ENCODE measurements around the gene HIGD2B.
"Not testable (repeated sequence)": the region's sequence is repeated elsewhere in the genome, so short reads cannot be mapped to it uniquely, and the experiment has no call there.

The HIGD2B gene

DNA sequence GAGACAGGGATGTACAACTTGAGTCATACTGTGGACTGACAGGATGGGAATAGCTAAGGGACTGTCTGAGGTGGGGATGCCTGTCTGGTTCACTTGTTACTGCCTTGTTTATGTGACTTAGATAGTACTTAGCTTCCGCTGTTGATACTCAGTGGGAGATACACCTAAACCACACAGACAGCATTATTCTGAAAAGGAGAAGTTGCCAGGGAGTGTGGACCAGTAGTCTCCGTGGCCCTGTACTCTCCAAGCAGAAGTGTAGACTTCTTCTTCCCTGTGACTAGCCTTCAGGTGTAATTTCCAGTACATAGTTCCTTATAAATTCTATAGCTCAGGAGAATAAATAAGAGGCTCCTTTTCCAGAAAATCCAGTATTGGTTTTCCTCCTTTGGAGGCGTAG is 5.1 kb downstream of the HIGD2B start:
- in situ Hi-C loops (cut with HindIII; ENCODE audit: low sequenced_read_pairs), result no loop called here

DNA sequence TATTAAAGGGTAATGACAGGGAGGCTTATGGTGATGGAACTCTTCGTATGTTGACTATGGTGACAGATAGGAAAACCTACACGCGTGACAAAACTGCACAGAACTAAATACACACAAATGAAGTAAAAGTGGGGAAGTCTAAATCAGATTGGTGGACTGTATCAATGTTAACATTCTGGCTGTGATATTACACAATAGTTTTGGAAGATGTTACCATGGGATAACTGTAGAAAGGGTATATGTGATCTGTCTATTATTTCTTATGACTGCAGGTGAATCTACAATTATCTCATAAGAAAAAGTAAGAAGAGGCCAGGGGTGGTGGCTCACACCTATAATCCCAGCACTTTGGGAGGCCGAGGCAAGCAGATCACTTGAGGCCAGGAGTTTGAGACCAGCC is 9.1 kb downstream of the HIGD2B start:
- in situ Hi-C loops (cut with HindIII; ENCODE audit: low sequenced_read_pairs), result no loop called here

DNA sequence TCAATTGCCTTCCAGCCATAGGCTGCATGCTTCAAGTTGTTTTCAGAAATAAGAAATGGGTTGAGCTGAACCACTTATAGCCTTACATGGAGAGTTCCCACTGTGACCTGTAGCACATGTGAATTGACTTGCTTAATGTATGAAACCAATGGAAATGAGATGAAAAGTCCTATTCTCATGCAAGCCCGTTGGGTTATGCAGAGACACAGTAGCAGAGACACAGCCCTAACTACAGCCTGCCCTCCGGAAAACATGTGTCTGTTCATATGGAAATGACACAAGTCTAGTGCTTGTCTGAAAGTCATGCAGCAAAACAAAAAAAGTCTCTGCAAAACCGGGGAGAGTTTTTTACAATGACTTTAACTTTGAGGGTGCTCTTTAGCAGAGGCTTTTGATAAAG is 14.5 kb downstream of the HIGD2B start:
- in situ Hi-C loops (cut with HindIII; ENCODE audit: low sequenced_read_pairs), result no loop called here

DNA sequence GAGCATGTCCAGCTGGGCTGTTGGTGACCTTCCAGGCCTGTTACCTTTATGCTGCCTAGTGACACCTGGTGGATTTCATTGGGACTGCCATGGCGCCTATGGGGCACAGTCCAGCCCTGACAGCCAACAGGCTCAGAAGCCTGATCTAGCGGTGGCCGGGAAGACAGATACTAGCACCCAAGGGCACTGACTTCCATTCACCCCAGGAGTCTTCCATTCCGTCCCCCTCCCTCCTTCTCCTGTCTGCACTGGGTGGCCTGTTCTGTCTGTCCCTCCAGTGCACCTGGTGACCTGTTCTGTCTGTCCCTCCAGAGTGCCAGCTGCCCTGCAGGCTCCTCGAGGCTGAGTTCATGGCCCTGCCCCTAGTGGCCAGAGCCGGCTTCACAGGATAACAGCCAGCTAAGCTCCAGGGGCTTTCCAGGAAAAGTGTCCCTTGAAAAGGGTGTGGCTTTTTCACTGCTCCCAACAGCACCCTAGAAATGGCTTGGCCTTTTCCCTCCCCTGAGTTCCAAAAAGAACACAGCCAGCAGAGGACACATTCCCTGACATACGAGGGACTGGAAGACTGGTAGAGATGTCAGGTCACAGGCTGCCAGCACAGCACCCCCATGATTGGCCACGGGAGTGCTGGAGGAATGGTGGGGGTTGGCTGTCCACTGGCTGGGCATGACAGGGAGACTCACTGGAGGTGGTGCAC is 15.2 kb downstream of the HIGD2B start:
- in situ Hi-C loops (cut with HindIII; ENCODE audit: low sequenced_read_pairs), result not testable (repeated sequence)

DNA sequence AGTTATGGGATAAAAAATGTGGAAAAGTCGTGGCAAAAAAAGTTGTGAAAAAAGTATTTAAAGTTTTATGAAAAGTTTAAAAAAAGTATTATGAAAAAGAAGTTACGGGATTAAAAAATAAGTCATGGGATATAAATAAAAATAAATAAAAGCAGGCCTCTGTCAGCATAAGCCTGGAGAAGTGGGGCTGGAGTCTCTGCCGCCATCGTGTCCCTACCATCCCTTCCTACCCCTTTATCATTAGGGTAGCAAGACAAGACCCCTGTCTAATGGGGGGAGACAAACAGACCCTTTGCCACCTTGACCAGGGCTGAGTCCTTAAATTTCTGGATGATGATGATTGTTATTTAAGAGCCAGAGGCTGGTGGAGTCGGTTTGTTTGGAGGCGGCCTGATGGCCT is 16.2 kb downstream of the HIGD2B start:
- in situ Hi-C loops (cut with HindIII; ENCODE audit: low sequenced_read_pairs), result not testable (repeated sequence)

DNA sequence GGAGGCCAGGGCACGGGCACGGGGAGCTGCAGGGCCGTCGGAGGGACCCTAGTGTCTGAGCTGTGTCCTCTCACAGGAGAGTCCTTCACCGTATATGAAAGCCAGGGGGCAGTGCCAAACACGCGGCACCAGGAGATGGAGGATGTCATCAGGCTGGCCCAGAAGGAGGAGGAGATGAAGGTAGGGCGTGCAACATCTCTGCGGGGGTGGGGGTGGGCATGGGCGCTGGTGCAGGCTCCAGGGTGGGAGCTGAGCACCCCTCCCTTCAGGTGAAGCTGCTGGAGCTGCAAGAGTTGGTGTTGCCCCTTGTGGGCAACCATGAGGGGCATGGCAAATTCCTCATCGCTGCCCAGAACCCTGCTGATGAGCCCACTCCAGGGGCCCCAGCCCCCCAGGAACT is 20.3 kb downstream of the HIGD2B start:
- in situ Hi-C loops (cut with HindIII; ENCODE audit: low sequenced_read_pairs), result not testable (repeated sequence)

DNA sequence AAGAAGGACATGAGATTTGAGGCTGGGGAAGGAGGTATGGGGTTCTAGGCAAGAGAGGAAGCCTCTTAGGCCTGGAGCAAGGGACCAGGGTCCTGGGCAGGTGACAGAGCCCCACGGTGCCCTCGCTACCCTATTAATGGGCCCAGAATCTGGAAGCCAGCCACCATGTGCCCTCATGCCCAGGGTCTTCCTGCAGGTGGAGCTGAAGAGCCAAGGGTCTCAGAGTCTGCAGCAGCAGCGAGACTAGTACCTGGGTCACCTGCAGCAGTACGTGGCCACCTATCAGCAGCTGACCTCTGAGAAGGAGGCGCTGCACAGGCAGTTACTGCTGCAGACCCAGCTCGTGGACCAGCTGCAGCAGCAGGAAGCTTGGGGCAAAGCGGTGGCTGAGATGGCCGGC is 22.1 kb downstream of the HIGD2B start:
- in situ Hi-C loops (cut with HindIII; ENCODE audit: low sequenced_read_pairs), result not testable (repeated sequence)

DNA sequence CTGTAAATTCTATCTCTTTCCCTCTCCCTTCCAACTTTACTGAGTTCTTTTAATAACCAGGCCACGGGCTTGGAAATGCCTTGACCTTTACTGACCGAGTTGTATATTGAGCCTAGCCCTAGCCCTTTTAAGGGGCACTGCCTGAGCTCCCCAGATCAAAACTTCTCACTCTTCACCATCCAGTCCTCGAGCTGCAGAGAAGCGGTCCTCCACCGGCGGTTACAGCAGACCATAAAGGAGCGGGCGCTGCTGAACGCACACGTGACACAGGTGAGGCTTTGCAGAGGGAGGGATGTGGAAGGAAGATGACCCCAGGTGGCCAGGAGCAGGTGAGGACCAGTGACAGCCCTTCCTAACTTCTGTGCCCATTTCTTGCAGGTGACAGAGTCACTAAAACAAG is 24.9 kb downstream of the HIGD2B start:
- in situ Hi-C loops (cut with HindIII; ENCODE audit: low sequenced_read_pairs), result not testable (repeated sequence)

DNA sequence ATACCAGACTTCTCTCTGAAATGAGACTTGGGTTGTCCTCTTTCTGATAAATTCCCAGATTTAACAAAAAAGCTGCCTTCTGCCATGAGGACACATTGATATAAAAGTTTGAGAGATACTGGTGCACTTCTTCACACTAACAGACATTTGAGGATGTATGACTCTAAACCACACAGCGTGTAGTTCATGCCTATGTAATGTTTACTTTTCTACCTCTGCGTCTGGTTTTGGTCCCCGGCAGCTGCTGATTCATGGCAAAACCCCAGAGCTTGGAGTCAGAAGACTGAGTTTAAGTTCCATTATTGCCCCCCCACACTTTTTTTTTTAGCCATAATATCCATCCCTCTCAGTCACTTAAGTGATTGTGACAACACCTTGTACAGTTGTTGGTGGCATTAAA is 30.0 kb downstream of the HIGD2B start:
- in situ Hi-C loops (cut with HindIII; ENCODE audit: low sequenced_read_pairs), result not testable (repeated sequence)

DNA sequence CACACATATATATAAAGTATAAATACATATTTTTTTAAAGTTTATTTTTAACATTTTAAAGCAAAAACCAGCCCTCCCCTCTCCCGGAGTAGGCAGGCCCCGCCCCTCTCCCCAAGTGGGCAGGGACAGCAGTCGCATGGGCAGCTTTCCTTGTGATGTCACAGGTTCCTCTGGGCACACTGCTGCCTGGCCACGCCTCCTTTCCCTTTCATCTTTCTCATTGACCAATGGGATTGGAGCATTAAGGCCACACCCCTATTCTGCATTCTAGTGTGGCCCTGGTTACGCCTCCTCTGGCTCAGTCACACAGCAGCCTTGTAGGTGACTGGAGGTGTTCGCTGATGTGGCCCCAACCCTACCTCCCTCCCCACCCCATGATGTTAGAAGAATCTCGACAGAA is 31.6 kb downstream of the HIGD2B start, which contains the start of gene GOLGA6B:
GOLGA6B (plus strand) TSS at position 301 of the 400 bp plus-strand sequence; CDS start at position 342, 41 bp downstream.
- in situ Hi-C loops (cut with HindIII; ENCODE audit: low sequenced_read_pairs), result not testable (repeated sequence)

DNA sequence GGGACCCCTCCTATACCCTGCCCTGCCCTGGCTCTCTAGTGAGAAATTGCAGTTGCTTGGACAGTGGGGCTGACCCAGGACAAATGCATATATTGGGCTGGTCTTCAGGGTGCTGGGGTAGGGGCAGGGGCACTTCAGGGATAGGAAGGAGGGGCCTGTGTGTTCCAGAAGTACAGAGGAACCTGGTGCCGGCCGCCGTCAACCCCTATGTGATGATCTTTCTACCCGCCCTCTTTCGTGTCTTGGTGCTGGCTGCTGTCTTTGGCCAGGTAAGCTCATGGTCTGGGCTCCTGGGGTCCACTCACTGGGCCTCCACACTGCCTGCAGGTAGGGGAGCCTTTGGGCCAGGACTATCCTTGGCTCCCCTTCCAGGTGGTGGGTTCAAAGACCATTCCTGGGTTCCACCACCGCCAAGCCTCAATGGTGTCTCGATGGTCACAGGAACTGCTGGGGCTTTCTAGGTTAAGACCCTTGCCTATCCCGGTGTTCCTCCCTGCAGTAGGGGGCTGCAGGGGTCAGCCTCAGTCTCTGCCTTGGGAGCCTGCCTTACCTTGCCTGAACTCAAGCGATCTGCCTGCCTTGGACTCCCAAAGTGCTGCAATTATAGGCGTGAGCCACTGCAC is 37.2 kb downstream of the HIGD2B start:
- in situ Hi-C loops (cut with HindIII; ENCODE audit: low sequenced_read_pairs), result not testable (repeated sequence)

DNA sequence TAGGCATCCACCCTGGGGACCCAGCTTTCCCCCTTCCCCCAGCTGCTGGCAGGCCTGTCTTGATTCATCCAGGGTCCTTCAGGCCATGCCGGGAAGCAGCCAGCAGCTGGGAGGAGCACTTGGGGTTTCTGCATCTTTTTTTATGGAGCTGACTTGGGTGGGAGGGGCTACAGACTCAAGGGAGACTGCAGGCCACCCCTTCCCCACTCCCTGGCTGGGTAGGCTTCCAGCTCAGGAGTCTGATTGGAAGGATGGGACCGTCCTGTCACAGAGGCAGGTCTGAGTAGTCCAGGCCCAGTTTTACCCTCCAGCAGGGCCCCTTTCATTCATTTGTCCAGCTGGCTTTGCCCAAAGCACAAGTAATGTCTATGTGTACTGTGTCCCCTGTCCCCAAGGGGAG is 43.7 kb downstream of the HIGD2B start:
- in situ Hi-C loops (cut with HindIII; ENCODE audit: low sequenced_read_pairs), result not testable (repeated sequence)

DNA sequence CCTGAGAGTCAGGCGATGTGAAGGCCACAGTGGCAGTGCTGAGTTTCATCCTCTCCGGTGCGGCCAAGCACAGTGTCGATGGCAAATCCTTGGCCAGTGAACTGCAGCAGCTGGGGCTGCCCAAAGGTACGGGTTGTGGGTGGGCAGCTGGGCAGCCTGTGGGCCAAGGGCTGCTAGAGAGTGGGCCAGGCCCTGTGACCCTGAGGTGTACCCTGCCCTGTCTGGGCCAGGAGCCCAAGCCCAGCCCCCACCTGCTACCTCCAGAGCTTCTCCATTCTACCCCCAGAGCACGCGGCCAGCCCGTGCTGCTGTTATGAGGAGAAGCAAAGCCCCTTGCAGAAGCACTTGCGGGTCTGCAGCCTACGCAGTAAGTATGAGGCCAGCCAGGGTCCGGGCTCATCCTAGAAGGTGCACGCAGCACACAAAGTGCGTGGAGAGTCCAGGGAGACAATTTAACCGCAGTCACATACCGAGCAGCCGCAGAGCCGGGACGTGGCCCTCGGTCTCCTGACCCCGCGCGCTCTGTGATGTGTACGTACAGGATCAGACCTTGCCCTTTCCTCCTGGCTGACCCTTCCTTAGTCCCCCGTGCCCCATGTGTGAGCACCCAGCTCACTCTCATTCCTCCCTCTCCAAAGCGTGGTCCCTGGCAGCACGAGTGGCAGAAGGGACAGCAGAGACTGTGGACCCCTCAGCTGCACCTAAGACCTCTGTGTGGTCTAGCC is 46.1 kb downstream of the HIGD2B start:
- in situ Hi-C loops (cut with HindIII; ENCODE audit: low sequenced_read_pairs), result not testable (repeated sequence)

DNA sequence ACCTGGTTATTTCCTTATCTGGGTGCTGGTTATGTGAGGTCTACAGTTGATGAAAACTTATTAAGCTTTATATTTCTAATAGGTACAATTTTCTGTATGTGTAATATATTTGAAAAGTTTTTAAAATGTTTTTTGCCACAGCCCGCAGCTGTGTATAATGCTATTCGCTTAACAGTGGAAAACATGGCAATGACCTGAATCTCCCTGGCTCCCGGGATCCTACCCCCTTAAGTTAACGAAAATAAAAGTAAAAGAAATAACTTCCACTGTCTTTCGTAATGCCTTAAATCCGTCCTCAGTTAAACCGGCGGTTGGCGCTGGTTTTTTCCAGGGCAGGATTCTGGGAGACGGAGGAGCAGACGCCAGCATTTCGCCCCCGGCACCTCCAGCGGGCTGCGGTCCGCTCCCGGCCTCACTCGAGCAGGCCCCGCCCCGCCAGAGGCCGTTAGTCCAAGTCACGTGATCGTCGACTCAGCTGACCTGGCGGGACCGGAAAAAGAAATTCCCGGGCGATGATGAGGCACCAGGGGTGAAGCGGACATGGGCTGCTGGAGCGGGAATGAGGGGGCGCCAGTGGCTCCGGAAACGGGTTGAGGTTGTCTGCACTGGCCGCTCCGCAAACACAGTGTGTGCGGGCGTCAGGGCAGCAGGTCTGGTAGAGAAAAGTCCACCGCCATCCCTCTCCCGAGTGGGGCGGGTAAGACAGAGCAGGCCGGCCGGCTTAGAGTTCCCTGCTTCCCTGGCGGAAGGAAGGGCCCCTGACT is 49.3 kb downstream of the HIGD2B start:
- in situ Hi-C loops (cut with HindIII; ENCODE audit: low sequenced_read_pairs), result not testable (repeated sequence)

DNA sequence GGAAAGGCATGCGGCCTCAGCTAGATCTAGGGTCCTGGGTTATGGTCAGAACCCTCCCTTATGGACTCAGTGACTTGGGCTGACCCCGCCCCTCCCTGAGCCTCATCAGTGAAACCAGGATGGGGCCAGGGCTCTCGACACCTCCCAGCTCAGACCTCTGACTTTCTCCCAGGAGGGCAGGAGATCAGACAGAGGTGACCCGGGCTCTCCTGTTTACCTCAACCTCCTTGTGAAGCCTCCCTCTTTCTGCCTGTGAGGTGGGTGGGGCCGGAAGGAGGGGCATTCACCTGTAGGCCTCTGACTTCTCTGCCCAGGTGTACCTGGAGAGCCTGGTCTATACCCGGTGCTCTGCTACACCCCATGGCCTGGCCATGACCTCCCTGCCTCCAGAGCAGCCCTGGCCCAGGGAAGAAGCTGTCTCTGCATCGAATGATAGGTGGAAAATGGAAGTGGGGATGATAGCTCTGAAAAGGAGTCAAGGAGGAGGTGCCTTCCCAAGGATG is 56.9 kb downstream of the HIGD2B start:
- in situ Hi-C loops (cut with HindIII; ENCODE audit: low sequenced_read_pairs), result not testable (repeated sequence)

DNA sequence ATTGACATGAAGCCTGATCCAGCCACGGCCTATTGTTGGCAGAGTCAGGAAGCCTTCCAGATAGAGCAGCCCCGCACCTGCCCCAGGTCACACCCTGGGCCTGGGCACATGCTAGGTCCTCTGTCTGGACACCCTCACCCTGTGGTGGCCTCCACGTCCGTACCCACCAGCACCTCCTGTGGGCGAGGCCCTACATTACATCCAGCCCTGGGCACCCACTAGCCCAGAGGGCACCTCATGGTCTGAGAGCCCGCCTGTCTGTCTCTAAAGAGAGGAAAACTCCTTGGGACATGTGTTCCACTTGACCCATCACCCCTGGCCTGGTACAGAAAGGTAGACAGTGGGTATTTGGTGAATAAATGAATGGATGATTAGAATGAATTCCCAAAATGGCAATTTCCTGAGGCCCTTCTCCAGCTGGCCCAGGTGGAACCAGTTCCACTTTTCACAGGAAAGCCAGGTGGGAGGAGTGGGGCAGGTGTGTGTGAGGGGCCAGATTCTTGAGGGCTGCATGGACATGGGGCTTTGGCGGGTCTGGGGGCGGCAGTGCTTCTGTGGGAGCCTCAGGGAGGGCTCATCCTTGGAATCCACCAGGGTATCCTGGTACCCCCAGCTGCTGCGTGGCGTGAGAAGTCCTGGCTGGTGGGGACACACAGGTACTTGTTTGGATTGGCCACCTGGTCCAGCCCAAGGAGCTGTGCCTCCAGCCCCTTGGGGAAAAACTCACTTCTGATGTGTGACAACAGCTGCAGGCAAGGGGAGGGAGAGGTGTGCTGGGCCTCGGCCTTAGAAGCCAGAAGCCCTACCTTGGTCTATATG is 57.5 kb downstream of the HIGD2B start:
- in situ Hi-C loops (cut with HindIII; ENCODE audit: low sequenced_read_pairs), result not testable (repeated sequence)

DNA sequence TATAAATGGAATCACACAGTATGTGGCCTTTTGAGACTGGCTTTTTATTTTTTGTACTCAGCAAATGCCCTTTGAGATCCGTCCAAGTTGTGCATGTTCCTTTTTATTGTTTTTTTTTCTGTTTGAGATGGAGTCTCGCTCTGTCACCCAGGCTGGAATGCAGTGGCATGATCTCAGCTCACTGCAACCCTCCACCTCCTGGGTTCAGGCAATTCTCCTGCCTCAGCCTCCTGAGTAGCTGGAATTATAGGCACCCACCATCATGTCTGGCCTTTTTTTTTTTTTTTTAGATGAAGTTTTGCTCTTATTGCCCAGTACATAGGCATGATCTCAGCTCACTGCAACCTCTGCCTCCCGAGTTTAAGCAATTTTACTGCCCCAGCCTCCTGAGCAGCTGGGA is 59.8 kb downstream of the HIGD2B start:
- in situ Hi-C loops (cut with HindIII; ENCODE audit: low sequenced_read_pairs), result not testable (repeated sequence)

Measured in DLD1 (cell line).